Measurements from ENCODE around the gene HCFC1.

DNA sequence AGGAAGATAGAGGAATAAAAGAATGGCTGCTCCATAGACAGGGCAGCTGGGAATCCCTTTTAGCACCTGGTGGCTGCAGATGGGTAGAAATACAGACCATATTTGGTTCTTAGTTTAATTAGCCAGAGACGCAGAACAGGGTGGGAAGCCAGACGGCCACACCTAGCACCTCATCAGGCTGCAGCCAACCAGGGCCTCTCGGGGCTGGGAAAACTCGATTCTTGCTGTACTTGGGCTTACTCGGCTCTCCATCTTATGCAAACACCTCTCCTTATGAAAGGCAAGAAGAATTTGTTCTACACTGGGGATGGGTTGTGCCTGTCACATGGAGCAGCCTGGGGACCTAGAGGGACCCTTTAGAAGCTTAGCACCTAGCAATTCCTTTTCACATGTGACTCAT, 28.4 kb upstream of the HCFC1 start:
- TF ChIP-seq, protein P1, sequence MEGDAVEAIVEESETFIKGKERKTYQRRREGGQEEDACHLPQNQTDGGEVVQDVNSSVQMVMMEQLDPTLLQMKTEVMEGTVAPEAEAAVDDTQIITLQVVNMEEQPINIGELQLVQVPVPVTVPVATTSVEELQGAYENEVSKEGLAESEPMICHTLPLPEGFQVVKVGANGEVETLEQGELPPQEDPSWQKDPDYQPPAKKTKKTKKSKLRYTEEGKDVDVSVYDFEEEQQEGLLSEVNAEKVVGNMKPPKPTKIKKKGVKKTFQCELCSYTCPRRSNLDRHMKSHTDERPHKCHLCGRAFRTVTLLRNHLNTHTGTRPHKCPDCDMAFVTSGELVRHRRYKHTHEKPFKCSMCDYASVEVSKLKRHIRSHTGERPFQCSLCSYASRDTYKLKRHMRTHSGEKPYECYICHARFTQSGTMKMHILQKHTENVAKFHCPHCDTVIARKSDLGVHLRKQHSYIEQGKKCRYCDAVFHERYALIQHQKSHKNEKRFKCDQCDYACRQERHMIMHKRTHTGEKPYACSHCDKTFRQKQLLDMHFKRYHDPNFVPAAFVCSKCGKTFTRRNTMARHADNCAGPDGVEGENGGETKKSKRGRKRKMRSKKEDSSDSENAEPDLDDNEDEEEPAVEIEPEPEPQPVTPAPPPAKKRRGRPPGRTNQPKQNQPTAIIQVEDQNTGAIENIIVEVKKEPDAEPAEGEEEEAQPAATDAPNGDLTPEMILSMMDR (conservative IDR thresholded peaks at IDR 0.05), result no peak
- no peak for TF ChIP-seq EZH2 (IDR thresholded peaks at IDR 0.05; ENCODE audit: low read depth)
